DND-41 (cell line): ENCODE results near the gene C13orf42.
A peak's percentile ranks its signal among the peaks of the same experiment; 100 is the strongest.

Experiments
- CTCF ChIP-seq: IDR thresholded peaks from 2 replicates; pipeline ENCODE4 v1.5.1; 2012; ENCODE audit warnings: borderline replicate concordance, low read length, moderate library complexity, mild to moderate bottlenecking; ENCODE audit not compliant: poor library complexity, severe bottlenecking; ENCODE audit errors: extremely low read depth
- EZH2 ChIP-seq: IDR thresholded peaks from 3 replicates; pipeline ENCODE4 v1.6.1; 2012; ENCODE audit warnings: borderline replicate concordance, low read depth, mild to moderate bottlenecking, moderate library complexity, low read length, inconsistent platforms; ENCODE audit not compliant: severe bottlenecking

- TF ChIP-seq CTCF (peak; percentile 100), EZH2 (no peak)
Measured at GRCh38 chr13:51070005-51070649, 40.9 kb downstream of the C13orf42 start.
